ENCODE data around the gene ZMYM4.

DNA sequence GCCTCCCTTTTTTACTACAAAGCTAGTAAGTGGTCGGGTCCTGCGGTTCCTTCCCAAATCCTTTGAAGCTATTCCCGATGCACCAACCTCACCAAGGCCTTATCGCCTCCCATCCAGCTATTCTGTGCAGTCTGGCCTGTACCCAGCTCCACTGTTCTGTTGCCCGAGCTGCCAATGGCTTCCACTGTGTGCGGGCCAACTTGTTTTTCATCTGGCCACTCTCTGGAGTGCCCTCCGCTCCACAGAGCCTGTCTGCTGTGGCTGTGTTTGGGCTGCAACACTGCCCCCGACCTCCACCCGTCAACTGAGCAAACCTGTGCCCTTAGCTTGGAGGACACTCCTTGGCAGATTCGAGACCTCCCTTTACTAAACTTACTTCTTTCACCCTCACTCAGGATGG, 163.7 kb downstream of the ZMYM4 start:
- TF ChIP-seq POLR2AphosphoS5 (IDR thresholded peaks at IDR 0.05) (no peak), POLR2A (IDR thresholded peaks at IDR 0.05) (no peak)
- TF ChIP-seq, protein P1, sequence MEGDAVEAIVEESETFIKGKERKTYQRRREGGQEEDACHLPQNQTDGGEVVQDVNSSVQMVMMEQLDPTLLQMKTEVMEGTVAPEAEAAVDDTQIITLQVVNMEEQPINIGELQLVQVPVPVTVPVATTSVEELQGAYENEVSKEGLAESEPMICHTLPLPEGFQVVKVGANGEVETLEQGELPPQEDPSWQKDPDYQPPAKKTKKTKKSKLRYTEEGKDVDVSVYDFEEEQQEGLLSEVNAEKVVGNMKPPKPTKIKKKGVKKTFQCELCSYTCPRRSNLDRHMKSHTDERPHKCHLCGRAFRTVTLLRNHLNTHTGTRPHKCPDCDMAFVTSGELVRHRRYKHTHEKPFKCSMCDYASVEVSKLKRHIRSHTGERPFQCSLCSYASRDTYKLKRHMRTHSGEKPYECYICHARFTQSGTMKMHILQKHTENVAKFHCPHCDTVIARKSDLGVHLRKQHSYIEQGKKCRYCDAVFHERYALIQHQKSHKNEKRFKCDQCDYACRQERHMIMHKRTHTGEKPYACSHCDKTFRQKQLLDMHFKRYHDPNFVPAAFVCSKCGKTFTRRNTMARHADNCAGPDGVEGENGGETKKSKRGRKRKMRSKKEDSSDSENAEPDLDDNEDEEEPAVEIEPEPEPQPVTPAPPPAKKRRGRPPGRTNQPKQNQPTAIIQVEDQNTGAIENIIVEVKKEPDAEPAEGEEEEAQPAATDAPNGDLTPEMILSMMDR (IDR thresholded peaks at IDR 0.05) = no peak

Measured in breast epithelium (tissue), 3 donors.